ENCODE measurements around the gene MRTFA. TPM values are rescaled to one million over a fixed set of nuclear protein-coding genes. Genes with fewer than 3 reads are reported as not detected.

The MRTFA gene
- total RNA-seq, 1 experiment from 2014 or later, result 28.0 TPM

- ATAC-seq (peak; percentile 59; the same call in 1 of the 2 replicates), DNase-seq (ENCODE audit: low read depth, low spot score) (peak; percentile 31)
- Histone ChIP-seq H3K9ac (ENCODE audit: low read length) (no peak overlapping the region), H3K36me3 (ENCODE audit: control insufficient read depth in 1 of 2, insufficient read depth in 2 of 2, low read length in 2 of 2) (no peaks in the 10 kb centered on the region), H3K27ac (ENCODE audit: low read depth, low read length) (no peak overlapping the region), H3K4me2 (ENCODE audit: low read length) (no peak overlapping the region), H3K4me1 (ENCODE audit: control insufficient read depth in 1 of 2, insufficient read depth in 2 of 2, low read length in 2 of 2) (peaks cover 0 to 10% of the 10 kb centered on the region in 2 experiments; a peak in 2 of 4 replicates), H2AFZ (ENCODE audit: low read depth, low read length, poor library complexity, severe bottlenecking) (peak overlapping the region; percentile 1), H3K4me3 (replicated peaks in 1 of 2; ENCODE audit: low read depth in 1 of 2, low read length in 2 of 2) (no peak overlapping the region), H3K9me3 (ENCODE audit: control insufficient read depth in 1 of 2, insufficient read depth in 1 of 2, low read depth in 1 of 2, low read length in 2 of 2) (no peaks in the 10 kb centered on the region), H3K9me2 (ENCODE audit: insufficient read depth) (no peaks in the 10 kb centered on the region), H3K79me2 (ENCODE audit: insufficient read depth, low read length) (no peaks in the 10 kb centered on the region), H4K20me1 (ENCODE audit: insufficient read depth) (no peaks in the 10 kb centered on the region), H3K27me3 (ENCODE audit: insufficient read depth, low read length) (no peaks in the 10 kb centered on the region)
- ChIA-PET CTCF (no interaction called here), RAD21 (ENCODE audit: low non-redundant PET in 1 of 2, low total read pairs in 2 of 2, uncharacterized antibody in 2 of 2, unreplicated experiment in 2 of 2) (no interaction called here), POLR2A (interaction anchor here (1.9 kb wide), 1 partner anchor 17 kb away, joined by 5 read pairs; no protein-coding TSS in a partner anchor)
- TF ChIP-seq SP1 (IDR thresholded peaks at IDR 0.05; ENCODE audit: low read depth) (peak; percentile 11; the same call in 1 of the 2 replicates), JUND (IDR thresholded peaks at IDR 0.05) (0 out of 2 replicates have a peak, but pooled peaks have one; percentile 12), CBX3 (IDR thresholded peaks at IDR 0.05; ENCODE audit: low read depth) (peak; percentile 41; the same call in 1 of the 2 replicates), EZH2phosphoT487 (IDR thresholded peaks at IDR 0.05; ENCODE audit: borderline replicate concordance) (no peak), MAX (IDR thresholded peaks at IDR 0.05) (0 out of 2 replicates have a peak, but pooled peaks have one; percentile 14)
- no TSS peak for BruUV-seq (replicated peaks)
- intact Hi-C loops (cut with micrococcal nuclease), result no loop called here
Observed at GRCh38 chr22:40668611-40669411, 32.3 kb upstream of the MRTFA start.

GRCh38 chr22:40666151-40666848 lies 29.8 kb upstream of the MRTFA start:
- no TSS peak for BruUV-seq (replicated peaks)
- no peaks in the 10 kb centered on the region for H4K20me1 ChIP-seq (ENCODE audit: insufficient read depth)
- intact Hi-C loops (cut with micrococcal nuclease), result no loop called here
- H3K9me3 ChIP-seq (ENCODE audit: control insufficient read depth in 1 of 2, insufficient read depth in 1 of 2, low read depth in 1 of 2, low read length in 2 of 2), result no peaks in the 10 kb centered on the region
- POLR2A ChIA-PET, result no interaction called here
- H2AFZ ChIP-seq (ENCODE audit: low read depth, low read length, poor library complexity, severe bottlenecking), result no peak overlapping the region
- RAD21 ChIA-PET (ENCODE audit: low non-redundant PET in 1 of 2, low total read pairs in 2 of 2, uncharacterized antibody in 2 of 2, unreplicated experiment in 2 of 2), result no interaction called here
- no peaks in the 10 kb centered on the region for H3K79me2 ChIP-seq (ENCODE audit: insufficient read depth, low read length)
- peaks cover 0 to 10% of the 10 kb centered on the region in 2 experiments; a peak in 2 of 4 replicates for H3K4me1 ChIP-seq (ENCODE audit: control insufficient read depth in 1 of 2, insufficient read depth in 2 of 2, low read length in 2 of 2)
- ATAC-seq (no peak), DNase-seq (ENCODE audit: low read depth, low spot score) (no peak)
- H3K36me3 ChIP-seq (ENCODE audit: control insufficient read depth in 1 of 2, insufficient read depth in 2 of 2, low read length in 2 of 2), result no peaks in the 10 kb centered on the region
- H3K4me3 ChIP-seq (replicated peaks in 1 of 2; ENCODE audit: low read depth in 1 of 2, low read length in 2 of 2), result no peak overlapping the region
- H3K9me2 ChIP-seq (ENCODE audit: insufficient read depth), result no peaks in the 10 kb centered on the region
- CTCF ChIA-PET, result no interaction called here
- H3K27me3 ChIP-seq (ENCODE audit: insufficient read depth, low read length), result no peaks in the 10 kb centered on the region
- no peak overlapping the region for H3K27ac ChIP-seq (ENCODE audit: low read depth, low read length)
- no peak overlapping the region for H3K9ac ChIP-seq (ENCODE audit: low read length)
- TF ChIP-seq MAX (IDR thresholded peaks at IDR 0.05) (no peak), EGR1 (IDR thresholded peaks at IDR 0.05; ENCODE audit: low read depth) (no peak), JUND (IDR thresholded peaks at IDR 0.05) (no peak), ELF1 (IDR thresholded peaks at IDR 0.05; ENCODE audit: borderline replicate concordance, low read depth) (no peak)
- no peak overlapping the region for H3K4me2 ChIP-seq (ENCODE audit: low read length)
